Testis (tissue), 2 donors: ENCODE results near the gene MCTP1.

Experiments
- POLR2A ChIP-seq: fragments of 450-650 bp; IDR thresholded peaks from one replicate; pipeline ENCODE4 v1.6.1; 2017; ENCODE audit warnings: antibody characterized with exemption, mild to moderate bottlenecking, moderate library complexity
- TF ChIP-seq, protein P1 (sequence below), 3 experiments: fragments of 450-650 bp in 2 of 3; fragments of 200-600 bp in 1 of 3; sonication (generic) in 1 of 3; IDR thresholded peaks; one replicate each; pipeline ENCODE4 v1.5.1; 2016 to 2019; ENCODE audit warnings: antibody characterized with exemption in 3 of 3, mild to moderate bottlenecking in 2 of 3, moderate library complexity in 1 of 3

GRCh38 chr5:95175106-95175505 is 109.8 kb downstream of the MCTP1 start:
- TF ChIP-seq POLR2A = no peak
- TF ChIP-seq, protein P1, sequence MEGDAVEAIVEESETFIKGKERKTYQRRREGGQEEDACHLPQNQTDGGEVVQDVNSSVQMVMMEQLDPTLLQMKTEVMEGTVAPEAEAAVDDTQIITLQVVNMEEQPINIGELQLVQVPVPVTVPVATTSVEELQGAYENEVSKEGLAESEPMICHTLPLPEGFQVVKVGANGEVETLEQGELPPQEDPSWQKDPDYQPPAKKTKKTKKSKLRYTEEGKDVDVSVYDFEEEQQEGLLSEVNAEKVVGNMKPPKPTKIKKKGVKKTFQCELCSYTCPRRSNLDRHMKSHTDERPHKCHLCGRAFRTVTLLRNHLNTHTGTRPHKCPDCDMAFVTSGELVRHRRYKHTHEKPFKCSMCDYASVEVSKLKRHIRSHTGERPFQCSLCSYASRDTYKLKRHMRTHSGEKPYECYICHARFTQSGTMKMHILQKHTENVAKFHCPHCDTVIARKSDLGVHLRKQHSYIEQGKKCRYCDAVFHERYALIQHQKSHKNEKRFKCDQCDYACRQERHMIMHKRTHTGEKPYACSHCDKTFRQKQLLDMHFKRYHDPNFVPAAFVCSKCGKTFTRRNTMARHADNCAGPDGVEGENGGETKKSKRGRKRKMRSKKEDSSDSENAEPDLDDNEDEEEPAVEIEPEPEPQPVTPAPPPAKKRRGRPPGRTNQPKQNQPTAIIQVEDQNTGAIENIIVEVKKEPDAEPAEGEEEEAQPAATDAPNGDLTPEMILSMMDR (IDR thresholded peaks at IDR 0.05) = no peak
